HEK293T (cell line): ENCODE data around the gene SYT17.

Experiments used
- CTCF ChIA-PET: fragments of 350-600 bp; formaldehyde crosslinking; extraction: SDS; loops from one replicate; lab custom pipeline; 2021; ENCODE audit warnings: antibody characterized with exemption, inconsistent platforms; lab: Yijun Ruan, JAX
- POLR2A ChIA-PET: fragments of 350-600 bp; formaldehyde crosslinking; extraction: SDS; loops from one replicate; lab custom pipeline; 2020; ENCODE audit warnings: antibody characterized with exemption, inconsistent platforms; lab: Yijun Ruan, JAX
- DNase-seq: peaks from one replicate; pipeline ENCODE4 v3.0.0; 2012; ENCODE audit warnings: mixed read lengths; ENCODE audit errors: extremely low spot score
- ARNT ChIP-seq: fragments of 450-650 bp; IDR thresholded peaks from 2 replicates; pipeline ENCODE4 v1.6.1; 2017; ENCODE audit warnings: mild to moderate bottlenecking
- BHLHE40 ChIP-seq: fragments of 450-650 bp; IDR thresholded peaks from 2 replicates; pipeline ENCODE4 v1.6.1; 2016; ENCODE audit warnings: mild to moderate bottlenecking, moderate library complexity, borderline replicate concordance
- CTBP1 ChIP-seq: fragments of 450-650 bp; IDR thresholded peaks from 2 replicates; pipeline ENCODE4 v1.6.1; 2016; ENCODE audit warnings: borderline replicate concordance
- ELF4 ChIP-seq: fragments of 450-650 bp; IDR thresholded peaks from 2 replicates; pipeline ENCODE4 v1.6.1; 2017; ENCODE audit warnings: antibody characterized with exemption
- FOXA1 ChIP-seq: fragments of 450-650 bp; IDR thresholded peaks from 2 replicates; pipeline ENCODE4 v1.6.1; 2016; ENCODE audit warnings: mild to moderate bottlenecking
- FOXK2 ChIP-seq: fragments of 450-650 bp; IDR thresholded peaks from 2 replicates; pipeline ENCODE4 v1.6.1; 2016; ENCODE audit warnings: mild to moderate bottlenecking
- FOXM1 ChIP-seq: fragments of 450-650 bp; IDR thresholded peaks from 2 replicates; pipeline ENCODE4 v1.6.1; 2017; ENCODE audit warnings: mild to moderate bottlenecking, borderline replicate concordance
- HDGF ChIP-seq: fragments of 450-650 bp; IDR thresholded peaks from 2 replicates; pipeline ENCODE4 v1.6.1; 2017; ENCODE audit warnings: antibody characterized with exemption, borderline replicate concordance
- L3MBTL2 ChIP-seq: fragments of 450-650 bp; conservative IDR thresholded peaks from 2 replicates; pipeline ENCODE4 v1.6.1; 2016; ENCODE audit warnings: mild to moderate bottlenecking
- LEF1 ChIP-seq: fragments of 450-650 bp; IDR thresholded peaks from 2 replicates; pipeline ENCODE4 v1.6.1; 2017; ENCODE audit warnings: mild to moderate bottlenecking, borderline replicate concordance
- NFRKB ChIP-seq: fragments of 450-650 bp; IDR thresholded peaks from 2 replicates; pipeline ENCODE4 v1.6.1; 2016; ENCODE audit warnings: mild to moderate bottlenecking, moderate library complexity
- PKNOX1 ChIP-seq: fragments of 450-650 bp; IDR thresholded peaks from 2 replicates; pipeline ENCODE4 v1.6.1; 2016
- SP1 ChIP-seq: fragments of 450-650 bp; IDR thresholded peaks from 2 replicates; pipeline ENCODE4 v1.6.1; 2017
- SUZ12 ChIP-seq: fragments of 450-650 bp; IDR thresholded peaks from 2 replicates; pipeline ENCODE4 v1.6.1; 2016; ENCODE audit warnings: mild to moderate bottlenecking
- TARDBP ChIP-seq: fragments of 450-650 bp; IDR thresholded peaks from 2 replicates; pipeline ENCODE4 v1.6.1; 2016
- ZNF384 ChIP-seq: fragments of 450-650 bp; IDR thresholded peaks from 2 replicates; pipeline ENCODE4 v1.6.1; 2016

SYT17 gene

GRCh38 chr16:19305443-19305842 lies 137.4 kb downstream of the SYT17 start:
- no peak for TF ChIP-seq SP1
- ChIA-PET CTCF (no interaction called here), POLR2A (no interaction called here)
- DNase-seq: no peak

- POLR2A ChIA-PET: no interaction called here
- CTCF ChIA-PET: no interaction called here
- TF ChIP-seq FOXA1: no peak
- DNase-seq: no peak
These were observed 139.7 kb downstream of the SYT17 start for GRCh38 chr16:19307587-19308241.

GRCh38 chr16:19308392-19308791 lies 140.4 kb downstream of the SYT17 start:
- ChIA-PET POLR2A (no interaction called here), CTCF (no interaction called here)
- TF ChIP-seq ARNT (no peak), CTBP1 (no peak), NFRKB (no peak)
- DNase-seq: no peak

GRCh38 chr16:19309178-19309577 lies 141.1 kb downstream of the SYT17 start:
- ChIA-PET CTCF (no interaction called here), POLR2A (no interaction called here)
- no peak for DNase-seq
- TF ChIP-seq FOXA1 (no peak), FOXK2 (no peak), L3MBTL2 (no peak), SUZ12 (no peak), HDGF (no peak), ARNT (no peak), CTBP1 (no peak), PKNOX1 (no peak), ELF4 (no peak), SP1 (no peak), LEF1 (no peak)

GRCh38 chr16:19314718-19315425 lies 146.8 kb downstream of the SYT17 start:
- POLR2A ChIA-PET: no interaction called here
- no peak for DNase-seq

GRCh38 chr16:19315889-19316433 lies 147.9 kb downstream of the SYT17 start:
- no peak for DNase-seq
- CTCF ChIA-PET: no interaction called here
- POLR2A ChIA-PET: no interaction called here
- TF ChIP-seq CTBP1: no peak
- no peak for TF ChIP-seq ARNT
- no peak for TF ChIP-seq FOXM1
- no peak for TF ChIP-seq ELF4
- no peak for TF ChIP-seq TARDBP
- no peak for TF ChIP-seq NFRKB
- no peak for TF ChIP-seq SP1
- no peak for TF ChIP-seq LEF1
- TF ChIP-seq PKNOX1: no peak
- TF ChIP-seq SUZ12: no peak
- no peak for TF ChIP-seq FOXK2
- TF ChIP-seq L3MBTL2: no peak
- no peak for TF ChIP-seq ZNF384
- no peak for TF ChIP-seq BHLHE40

More at GRCh38 chr16:19314718-19315425, 146.8 kb downstream of the SYT17 start:
- TF ChIP-seq LEF1 (no peak), ELF4 (no peak), SP1 (no peak), TARDBP (no peak), FOXM1 (no peak)
- CTCF ChIA-PET: no interaction called here

GRCh38 chr16:19316846-19317245 lies 148.8 kb downstream of the SYT17 start:
- ChIA-PET POLR2A (no interaction called here), CTCF (no interaction called here)
- no peak for TF ChIP-seq FOXM1
- no peak for TF ChIP-seq NFRKB
- TF ChIP-seq LEF1: no peak
- no peak for TF ChIP-seq SP1
- TF ChIP-seq PKNOX1: no peak
- TF ChIP-seq SUZ12: no peak
- no peak for TF ChIP-seq HDGF
- TF ChIP-seq ARNT: no peak
- no peak for TF ChIP-seq ELF4
- no peak for TF ChIP-seq BHLHE40
- no peak for TF ChIP-seq FOXA1
- TF ChIP-seq ZNF384: no peak
- TF ChIP-seq CTBP1: no peak
- TF ChIP-seq L3MBTL2: no peak
- no peak for TF ChIP-seq TARDBP
- no peak for TF ChIP-seq FOXK2
- no peak for DNase-seq
